NCI-H510A (cell line): ENCODE results near the gene ATP11A.
A peak's percentile ranks its signal among the peaks of the same experiment; 100 is the strongest.

Experiments
- DNase-seq: peaks from one replicate; lab custom pipeline; 2025; lab: John Stamatoyannopoulos, UW

Gene ATP11A

GRCh38 chr13:112723771-112724170 lies 33.9 kb downstream of the ATP11A start:
- no peak for DNase-seq

- no peak for DNase-seq
Observed at GRCh38 chr13:112724788-112725345, 35.0 kb downstream of the ATP11A start.

GRCh38 chr13:112725346-112726015 lies 35.6 kb downstream of the ATP11A start:
- DNase-seq: peak; percentile 60

GRCh38 chr13:112726016-112726767 lies 36.4 kb downstream of the ATP11A start:
- no peak for DNase-seq

- no peak for DNase-seq
Observed at GRCh38 chr13:112727581-112727980, 37.7 kb downstream of the ATP11A start.

- DNase-seq: no peak
Observed at GRCh38 chr13:112728375-112729126, 38.7 kb downstream of the ATP11A start.

GRCh38 chr13:112729408-112729807 lies 39.6 kb downstream of the ATP11A start:
- DNase-seq: no peak

- DNase-seq: no peak
Observed at GRCh38 chr13:112730157-112730671, 40.4 kb downstream of the ATP11A start.

- no peak for DNase-seq
Observed at GRCh38 chr13:112731667-112732616, 42.1 kb downstream of the ATP11A start.

- no peak for DNase-seq
Observed at GRCh38 chr13:112732679-112733078, 42.8 kb downstream of the ATP11A start.

- DNase-seq: peak; percentile 25
Observed at GRCh38 chr13:112733112-112733511, 43.3 kb downstream of the ATP11A start.

GRCh38 chr13:112733661-112734379 lies 44.0 kb downstream of the ATP11A start:
- peak; percentile 35 for DNase-seq

- DNase-seq: no peak
Observed at GRCh38 chr13:112734696-112735547, 45.1 kb downstream of the ATP11A start.

GRCh38 chr13:112735791-112736190 lies 46.0 kb downstream of the ATP11A start:
- DNase-seq: peak; percentile 44

- no peak for DNase-seq
Observed at GRCh38 chr13:112737294-112737693, 47.5 kb downstream of the ATP11A start.

- DNase-seq: no peak
Observed at GRCh38 chr13:112738606-112739005, 48.8 kb downstream of the ATP11A start.

GRCh38 chr13:112740502-112741131 lies 50.8 kb downstream of the ATP11A start:
- DNase-seq: no peak

- no peak for DNase-seq
Observed at GRCh38 chr13:112741185-112741755, 51.4 kb downstream of the ATP11A start.
